ENCODE data around the gene F12.
"Not testable (repeated sequence)": the region's sequence is repeated elsewhere in the genome, so short reads cannot be mapped to it uniquely, and the experiment has no call there.

F12 gene

GRCh38 chr5:177385720-177386119, 23.6 kb downstream of the F12 start:
- no peak for DNase-seq

- no peak for DNase-seq
Measured at GRCh38 chr5:177384134-177384533, 25.2 kb downstream of the F12 start, which contains the start of gene SLC34A1. Gene SLC34A1, plus strand, starts transcription at chr5:177384434. Its CDS starts 1,308 bp downstream, at chr5:177385742.

- no peak for DNase-seq
Measured at GRCh38 chr5:177383181-177383580, 26.2 kb downstream of the F12 start.

GRCh38 chr5:177382423-177383029, 26.8 kb downstream of the F12 start:
- DNase-seq, result no peak

- no peak for DNase-seq
Measured at GRCh38 chr5:177380805-177381126, 28.6 kb downstream of the F12 start.

GRCh38 chr5:177378884-177379883, 30.2 kb downstream of the F12 start:
- DNase-seq, result no peak

GRCh38 chr5:177377851-177378776, 31.2 kb downstream of the F12 start:
- DNase-seq, result no peak

- no peak for DNase-seq
Measured at GRCh38 chr5:177376107-177376506, 33.3 kb downstream of the F12 start.

- DNase-seq, result not testable (repeated sequence)
Measured at GRCh38 chr5:177375516-177375915, 33.8 kb downstream of the F12 start.

- no peak for DNase-seq
Measured at GRCh38 chr5:177374211-177374610, 35.2 kb downstream of the F12 start.

- DNase-seq, result no peak
Measured at GRCh38 chr5:177373806-177374205, 35.6 kb downstream of the F12 start.

- DNase-seq, result peak; percentile 35
Measured at GRCh38 chr5:177372910-177373309, 36.5 kb downstream of the F12 start.

GRCh38 chr5:177372034-177372896, 37.1 kb downstream of the F12 start:
- DNase-seq, result peak; percentile 42

- DNase-seq, result no peak
Measured at GRCh38 chr5:177371120-177372033, 38.0 kb downstream of the F12 start.

- DNase-seq, result peak; percentile 80
Measured at GRCh38 chr5:177370488-177371119, 38.8 kb downstream of the F12 start.

- DNase-seq, result no peak
Measured at GRCh38 chr5:177369645-177370440, 39.5 kb downstream of the F12 start.

- DNase-seq, result peak; percentile 34
Measured at GRCh38 chr5:177368869-177369644, 40.3 kb downstream of the F12 start.

GRCh38 chr5:177367981-177368868, 41.1 kb downstream of the F12 start:
- no peak for DNase-seq
